Activated T-helper 9 cell treated with anti-CD3 and anti-CD28 coated beads, Interleukin-2, amount 50 U/mL, for 16 hours (primary cell): ENCODE data around the gene MOAP1.
"Not testable (repeated sequence)": the region's sequence is repeated elsewhere in the genome, so short reads cannot be mapped to it uniquely, and the experiment has no call there.

Experiments used
- DNase-seq: peaks from one replicate; pipeline ENCODE4 v3.0.0-alpha.2; 2020; ENCODE audit warnings: low read depth

Gene MOAP1, protein sequence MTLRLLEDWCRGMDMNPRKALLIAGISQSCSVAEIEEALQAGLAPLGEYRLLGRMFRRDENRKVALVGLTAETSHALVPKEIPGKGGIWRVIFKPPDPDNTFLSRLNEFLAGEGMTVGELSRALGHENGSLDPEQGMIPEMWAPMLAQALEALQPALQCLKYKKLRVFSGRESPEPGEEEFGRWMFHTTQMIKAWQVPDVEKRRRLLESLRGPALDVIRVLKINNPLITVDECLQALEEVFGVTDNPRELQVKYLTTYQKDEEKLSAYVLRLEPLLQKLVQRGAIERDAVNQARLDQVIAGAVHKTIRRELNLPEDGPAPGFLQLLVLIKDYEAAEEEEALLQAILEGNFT

DNA sequence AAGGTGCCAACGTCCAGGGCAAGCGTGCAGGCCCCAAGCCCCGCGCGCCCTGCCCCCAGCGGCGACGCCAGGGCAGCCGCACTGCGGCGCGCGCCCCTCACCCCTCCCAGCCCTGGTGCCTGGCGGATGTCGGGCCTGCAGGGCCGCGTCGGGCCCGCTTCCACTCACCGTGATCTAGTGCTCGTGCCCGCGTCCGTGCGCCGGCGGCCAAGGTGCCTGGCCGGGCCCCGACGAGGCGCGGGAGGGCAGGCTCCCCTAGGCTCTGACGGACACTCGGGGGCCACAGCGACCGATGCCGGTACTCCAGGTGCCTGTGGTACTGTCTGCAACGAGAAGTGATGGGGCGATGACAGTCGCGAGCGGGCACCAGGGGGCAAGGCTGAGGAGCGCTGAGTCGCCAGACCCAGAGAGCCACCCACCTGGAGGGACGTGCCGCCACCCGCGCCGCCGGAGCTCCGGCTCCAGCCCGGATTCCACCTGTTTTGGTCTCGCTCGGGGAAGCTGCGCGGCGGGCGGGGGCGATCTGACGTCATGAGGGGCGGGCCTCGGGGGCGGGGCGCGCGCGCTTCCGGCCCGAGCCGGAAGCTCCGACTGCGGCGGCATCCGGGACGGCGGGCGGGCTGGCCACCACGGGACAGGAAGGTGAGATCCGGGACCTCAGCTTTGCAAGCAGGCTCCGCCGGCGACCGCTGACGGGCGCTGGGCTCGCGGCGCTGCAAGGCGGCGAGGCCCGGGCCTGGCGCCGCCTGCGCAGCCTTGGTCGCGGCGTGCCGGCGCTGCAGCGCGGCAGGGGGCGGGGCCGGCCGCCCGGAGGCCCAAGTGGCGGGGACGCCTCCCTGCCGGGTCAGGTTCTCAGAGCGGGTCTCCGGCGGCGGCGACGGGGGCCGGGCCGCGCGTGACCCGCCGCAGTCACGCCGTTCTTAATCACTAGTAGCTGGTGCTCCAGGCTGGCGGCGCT is at the start of gene MOAP1, which contains the start of gene LYSET:
Gene MOAP1 (minus strand): TSS at position 507 of the 958 bp plus-strand sequence. CDS start 655 bp downstream, outside the sequence.
Gene LYSET (plus strand): TSS at position 927 of the 958 bp plus-strand sequence. CDS start 89 bp downstream, outside the sequence.
- peak; percentile 85 for DNase-seq

DNA sequence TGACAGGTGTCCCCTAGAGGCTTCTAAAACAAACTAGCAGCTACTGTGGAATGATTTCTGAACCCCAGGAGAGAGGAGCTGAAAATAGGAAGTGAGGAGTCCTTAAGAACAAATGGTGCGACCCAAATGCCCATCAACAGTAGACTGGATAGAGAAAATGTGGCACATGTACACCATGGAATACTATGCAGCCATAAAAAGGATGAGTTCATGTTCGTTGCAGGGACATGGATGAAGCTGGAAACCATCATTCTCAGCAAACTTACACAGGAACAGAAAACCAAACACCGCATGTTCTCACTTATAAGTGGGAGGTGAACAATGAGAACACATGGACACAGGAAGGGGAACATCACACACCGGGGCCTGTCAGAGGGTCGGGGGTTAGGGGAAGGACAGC is 48.4 kb upstream of the MOAP1 start:
- DNase-seq: not testable (repeated sequence)

DNA sequence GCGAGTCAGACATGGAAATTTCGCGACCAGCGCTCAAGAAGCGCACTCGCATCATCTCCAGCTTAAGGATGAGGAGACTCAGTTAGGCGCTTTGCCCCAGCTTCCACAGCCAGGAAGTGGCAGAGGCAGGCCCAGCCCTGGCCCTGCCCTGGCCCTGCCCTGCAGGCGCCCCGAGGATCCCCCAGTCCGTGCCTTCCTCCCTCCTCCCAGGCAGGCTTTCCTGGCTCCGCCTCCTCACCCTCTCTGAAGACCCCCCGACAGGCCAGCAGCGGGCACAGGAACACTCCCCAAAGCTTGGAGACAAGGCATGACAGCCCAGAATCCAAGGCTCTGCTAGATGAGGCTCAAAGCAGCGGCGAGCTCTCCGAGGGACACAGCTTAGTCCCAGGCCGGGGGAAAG is 47.5 kb upstream of the MOAP1 start:
- no peak for DNase-seq

DNA sequence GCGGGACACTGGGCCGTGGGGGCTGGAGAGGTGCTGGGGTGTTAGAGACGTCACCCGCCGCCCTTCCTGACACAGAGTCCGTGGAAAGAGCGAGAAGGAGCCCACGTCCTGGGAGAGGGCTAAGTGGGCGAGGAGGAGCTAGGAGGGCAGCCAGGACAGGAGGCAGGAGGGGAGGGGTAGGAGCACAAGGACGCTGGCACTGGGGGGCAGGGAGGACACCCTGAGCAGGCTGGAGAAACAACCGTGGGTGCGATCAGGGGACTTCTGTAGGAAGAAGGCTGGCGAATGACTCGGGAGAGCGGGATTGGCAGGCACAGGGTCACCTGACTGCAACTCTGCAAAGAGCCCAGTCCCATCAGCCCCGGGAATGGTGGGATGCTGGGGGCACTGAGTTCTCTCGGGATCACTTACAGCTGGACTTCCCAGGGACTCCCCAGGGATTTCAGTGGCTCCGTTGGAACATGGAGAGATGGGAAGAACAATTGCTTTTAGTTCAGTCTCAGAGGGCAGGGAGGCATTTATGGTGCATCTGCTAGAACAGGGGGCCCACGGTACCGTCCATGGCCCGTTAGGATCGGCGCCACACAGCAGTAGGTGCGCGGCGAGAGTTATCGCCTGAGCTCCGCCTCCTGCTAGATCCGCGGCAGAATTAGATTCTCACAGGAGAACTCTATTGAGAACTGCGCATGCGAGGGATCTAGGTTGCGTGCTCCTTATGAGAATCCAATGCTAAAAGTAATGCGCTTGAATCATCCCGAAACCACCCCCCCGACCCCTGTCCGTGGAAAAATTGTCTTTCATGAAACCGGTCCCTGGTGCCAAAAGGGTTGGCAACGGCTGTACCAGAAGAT is 46.7 kb upstream of the MOAP1 start:
- DNase-seq: no peak

- DNase-seq: no peak
These were observed 45.8 kb upstream of the MOAP1 start for GRCh38 chr14:93230539-93230938.

- no peak for DNase-seq
These were observed 43.9 kb upstream of the MOAP1 start for GRCh38 chr14:93228550-93228949.

DNA sequence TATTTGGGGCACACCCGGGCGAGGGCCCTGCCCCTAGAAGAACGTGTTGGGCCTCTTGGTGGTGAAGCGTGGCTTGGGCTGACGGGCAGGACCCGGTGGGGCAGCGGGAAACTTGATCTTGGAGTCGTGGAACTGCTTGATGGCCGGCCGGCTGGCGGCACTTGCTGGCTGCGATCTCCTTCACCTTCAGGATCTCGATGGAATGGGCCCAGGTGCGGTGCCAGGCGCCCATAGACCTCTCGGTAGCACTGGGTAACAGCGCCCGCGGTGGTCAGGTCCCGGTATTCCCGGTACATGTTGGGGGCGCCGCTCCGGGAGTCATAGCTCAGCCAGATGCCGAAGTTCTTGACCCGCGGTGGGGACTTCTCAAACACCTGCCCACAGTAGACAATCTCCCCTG is 38.9 kb upstream of the MOAP1 start:
- no peak for DNase-seq

GRCh38 chr14:93220509-93220908 is 35.8 kb upstream of the MOAP1 start:
- no peak for DNase-seq

DNA sequence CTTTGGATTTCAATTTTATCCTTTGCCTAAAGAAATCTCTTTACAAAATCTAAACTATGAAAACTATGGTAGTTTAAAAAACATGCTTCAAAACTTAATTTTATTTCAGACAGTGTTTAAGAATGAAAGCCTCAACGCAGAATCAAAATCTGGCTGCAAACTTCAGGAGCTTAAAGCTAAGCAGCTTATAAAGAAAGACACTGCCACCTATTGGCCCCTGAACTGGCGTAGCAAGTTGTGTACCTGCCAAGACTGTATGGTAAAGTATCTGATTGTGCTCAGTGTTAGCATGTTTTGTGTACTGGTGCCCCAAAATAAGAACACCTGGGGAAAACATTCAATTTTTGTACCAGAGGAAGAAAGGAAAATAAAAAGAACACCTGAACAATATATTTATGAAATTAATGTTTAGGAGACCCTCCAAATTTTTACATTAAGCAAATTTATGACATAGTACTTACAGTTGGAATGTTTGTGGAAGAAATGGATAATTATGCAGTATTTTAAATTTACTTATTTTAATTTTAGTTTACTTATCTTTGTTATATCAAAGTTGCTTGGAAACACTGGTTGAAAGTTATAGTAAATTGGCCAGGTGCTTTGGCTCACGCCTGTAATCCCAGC is 34.5 kb upstream of the MOAP1 start:
- DNase-seq: no peak

- no peak for DNase-seq
These were observed 29.9 kb upstream of the MOAP1 start for GRCh38 chr14:93214598-93214997.

GRCh38 chr14:93212432-93212831 is 27.7 kb upstream of the MOAP1 start:
- DNase-seq: no peak

DNA sequence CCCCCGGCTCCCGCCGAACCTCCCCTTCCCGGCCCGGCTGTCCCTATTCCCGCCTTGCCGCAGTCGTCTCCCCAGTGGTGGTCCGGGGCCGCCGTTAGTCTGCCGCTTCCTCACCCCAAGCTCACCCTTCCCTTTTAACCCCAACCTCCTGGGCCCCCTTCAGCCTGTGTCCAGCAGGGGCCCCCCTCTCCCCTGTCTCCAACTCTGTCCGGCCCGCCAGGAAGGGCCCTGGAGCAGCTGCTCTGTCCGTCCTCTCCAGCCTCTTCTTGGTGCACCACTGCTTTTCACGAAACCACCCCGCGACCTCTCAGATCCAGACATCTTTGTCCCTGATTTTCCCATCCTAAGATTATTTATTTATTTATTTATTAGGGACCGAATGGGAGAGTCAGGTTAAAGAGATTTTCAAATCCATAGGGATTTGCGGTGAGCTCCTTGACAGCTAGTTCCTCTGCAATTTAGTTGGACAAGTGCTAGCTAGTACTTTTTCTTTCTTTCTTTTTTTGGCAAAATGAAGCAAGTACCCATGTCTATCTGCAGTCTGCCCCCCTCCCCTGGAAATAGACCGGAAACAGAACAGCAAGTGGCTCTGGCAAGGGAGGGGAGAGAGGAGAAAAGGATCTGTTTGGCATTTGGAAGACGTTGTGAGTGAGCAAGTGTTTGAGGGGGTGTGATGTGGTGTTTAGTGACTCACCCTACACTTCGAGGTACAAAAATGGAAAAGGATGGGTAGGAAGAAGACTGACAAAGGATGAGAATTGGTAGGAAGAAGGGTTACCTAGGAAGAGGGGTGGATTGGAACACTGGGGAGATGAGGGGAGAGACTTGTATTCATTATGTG is 23.0 kb upstream of the MOAP1 start:
- DNase-seq: no peak

DNA sequence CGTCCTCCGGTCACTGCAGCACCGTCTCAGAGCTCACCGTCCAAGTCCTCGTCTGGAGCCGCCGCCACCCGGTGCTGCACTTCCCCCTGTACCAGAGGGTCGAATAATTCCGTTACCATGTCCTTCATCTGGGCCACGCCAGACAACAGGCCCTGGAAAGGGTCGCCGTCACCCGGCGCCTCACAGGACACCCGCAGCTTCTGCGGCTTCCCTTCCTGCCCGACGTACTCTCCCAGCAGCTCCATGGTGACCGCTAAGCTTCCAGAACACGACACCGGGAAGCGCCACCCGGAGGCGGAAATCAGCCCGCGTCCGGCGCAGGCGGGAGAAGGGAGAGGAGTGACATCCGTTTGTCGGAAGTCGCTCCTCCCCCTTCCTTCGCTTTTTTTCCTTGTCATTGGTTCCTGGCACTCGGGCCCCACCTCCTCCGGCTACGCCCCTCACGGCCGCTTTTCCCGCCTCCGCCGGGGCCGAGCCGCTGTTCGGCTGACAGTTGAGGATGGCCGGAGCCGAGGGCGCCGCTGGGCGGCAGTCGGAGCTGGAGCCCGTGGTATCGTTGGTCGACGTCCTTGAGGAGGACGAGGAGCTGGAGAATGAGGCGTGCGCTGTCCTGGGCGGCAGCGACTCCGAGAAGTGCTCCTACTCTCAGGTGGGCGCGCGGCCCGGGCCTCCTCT is 22.2 kb upstream of the MOAP1 start, which contains the start of the genes GON7 and UBR7:
Gene GON7 (minus strand): TSS at position 273 of the 675 bp plus-strand sequence. CDS start 28 bp downstream, at position 245.
Gene UBR7 (plus strand): TSS at position 464 of the 675 bp plus-strand sequence. CDS start 36 bp downstream, at position 500.
- peak; percentile 83 for DNase-seq

DNA sequence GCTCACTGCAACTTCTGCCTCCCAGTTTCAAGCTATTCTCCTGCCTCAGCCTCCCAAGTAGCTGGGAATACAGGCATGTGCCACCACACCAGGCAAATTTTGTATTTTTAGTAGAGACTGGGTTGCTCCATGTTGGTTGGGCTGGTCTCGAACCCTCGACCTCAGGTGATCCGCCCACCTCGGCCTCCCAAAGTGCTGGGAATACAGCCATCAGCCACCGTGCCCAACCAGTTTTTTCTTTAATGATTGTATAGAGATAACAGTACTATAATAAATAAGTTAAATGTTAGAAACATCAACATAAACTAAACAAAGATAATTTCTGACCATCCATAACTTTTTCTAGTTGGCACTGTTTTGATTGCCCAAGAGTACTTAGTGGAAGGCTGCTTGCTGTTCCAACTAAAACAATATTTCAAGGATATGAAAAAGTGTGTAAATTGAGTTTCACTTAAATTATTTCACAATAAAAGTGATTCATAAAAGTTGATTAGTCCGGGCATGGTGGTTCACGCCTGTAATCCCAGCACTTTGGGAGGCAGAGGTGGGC is 16.5 kb upstream of the MOAP1 start:
- DNase-seq: no peak

- DNase-seq: no peak
These were observed 15.9 kb upstream of the MOAP1 start for GRCh38 chr14:93200553-93200952.

DNA sequence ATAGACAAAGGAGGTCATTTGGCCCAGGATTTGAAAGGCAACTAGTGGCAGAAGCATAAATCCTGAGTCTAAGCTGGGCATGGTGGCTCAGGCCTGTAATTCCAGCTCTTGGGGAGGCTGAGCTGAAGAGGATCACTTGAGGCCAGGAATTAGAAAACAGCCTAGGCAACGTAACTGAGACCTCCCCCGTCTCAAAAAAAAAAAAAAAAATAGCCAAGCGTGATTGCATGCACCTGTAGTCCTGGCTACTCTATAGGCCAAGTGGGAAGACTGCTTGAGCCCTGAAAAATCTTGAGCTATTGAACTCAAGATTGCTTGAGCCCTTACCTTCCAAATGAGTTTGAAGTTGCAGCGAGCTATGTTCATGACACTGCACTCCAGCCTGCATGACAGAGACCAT is 14.3 kb upstream of the MOAP1 start:
- no peak for DNase-seq

- no peak for DNase-seq
These were observed 10.8 kb upstream of the MOAP1 start for GRCh38 chr14:93195316-93195999.

DNA sequence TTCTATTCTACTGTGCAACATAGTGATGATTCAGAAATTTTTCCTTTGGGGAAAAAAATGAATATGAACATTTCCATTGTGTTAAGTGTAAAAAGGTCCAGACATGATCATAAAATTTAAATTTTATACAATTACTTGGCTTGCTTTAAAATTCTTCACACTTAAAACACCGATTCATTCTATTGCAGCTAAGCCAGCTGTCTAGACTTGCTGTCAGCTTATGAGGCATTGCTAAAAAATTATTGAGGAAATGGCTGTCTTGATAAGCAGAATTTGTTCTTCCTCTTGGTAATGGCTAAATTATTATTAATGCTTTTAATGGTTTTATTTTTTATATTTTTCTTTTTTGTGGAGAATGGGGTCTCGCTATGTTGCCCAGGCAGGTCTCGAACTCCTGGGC is 2.3 kb upstream of the MOAP1 start:
- no peak for DNase-seq

- DNase-seq: no peak
These were observed 1.8 kb upstream of the MOAP1 start for GRCh38 chr14:93186466-93186865.
